Glomerular visceral epithelial cell (primary cell): Measurements from ENCODE around the gene EVX1.

Experiments
- DNase-seq: peaks from one replicate; pipeline ENCODE4 v3.0.0-alpha.2; 2016; ENCODE audit errors: extremely low spot score

The EVX1 gene

DNA sequence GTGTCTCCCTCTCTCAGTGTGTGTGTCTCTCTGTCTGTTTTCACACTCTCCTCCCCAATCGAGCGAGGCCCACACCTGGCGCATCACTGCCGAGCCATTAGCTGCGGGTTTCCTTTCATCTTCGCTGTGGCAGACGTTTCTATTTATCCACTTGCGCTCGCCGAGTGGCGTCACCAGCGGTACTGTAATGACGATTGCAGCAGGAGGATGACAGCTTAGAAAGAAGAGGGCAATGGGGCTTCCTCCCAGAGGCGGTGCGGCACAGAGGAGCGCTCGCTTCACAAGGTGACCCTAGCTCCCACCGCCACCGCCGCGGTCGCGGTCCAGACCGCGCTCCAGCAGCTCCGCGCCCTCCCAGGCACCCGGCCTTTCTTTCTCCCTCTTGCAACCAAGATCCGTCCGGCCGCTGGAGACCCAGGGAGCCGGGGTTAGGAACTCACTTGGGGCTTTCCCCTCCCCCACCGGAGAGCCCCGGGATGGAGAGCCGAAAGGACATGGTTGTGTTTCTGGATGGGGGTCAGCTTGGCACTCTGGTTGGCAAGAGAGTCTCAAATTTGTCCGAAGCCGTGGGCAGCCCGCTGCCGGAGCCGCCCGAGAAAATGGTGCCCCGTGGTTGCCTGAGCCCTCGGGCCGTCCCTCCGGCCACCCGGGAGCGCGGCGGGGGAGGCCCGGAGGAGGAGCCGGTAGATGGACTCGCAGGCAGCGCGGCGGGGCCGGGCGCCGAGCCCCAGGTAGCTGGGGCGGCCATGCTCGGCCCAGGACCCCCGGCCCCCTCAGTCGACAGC, at the start of gene EVX1:
Gene EVX1, plus strand, starts transcription at position 248 of the 785 bp plus-strand sequence. Its CDS starts 229 bp downstream, at position 477.
- no peak for DNase-seq

DNA sequence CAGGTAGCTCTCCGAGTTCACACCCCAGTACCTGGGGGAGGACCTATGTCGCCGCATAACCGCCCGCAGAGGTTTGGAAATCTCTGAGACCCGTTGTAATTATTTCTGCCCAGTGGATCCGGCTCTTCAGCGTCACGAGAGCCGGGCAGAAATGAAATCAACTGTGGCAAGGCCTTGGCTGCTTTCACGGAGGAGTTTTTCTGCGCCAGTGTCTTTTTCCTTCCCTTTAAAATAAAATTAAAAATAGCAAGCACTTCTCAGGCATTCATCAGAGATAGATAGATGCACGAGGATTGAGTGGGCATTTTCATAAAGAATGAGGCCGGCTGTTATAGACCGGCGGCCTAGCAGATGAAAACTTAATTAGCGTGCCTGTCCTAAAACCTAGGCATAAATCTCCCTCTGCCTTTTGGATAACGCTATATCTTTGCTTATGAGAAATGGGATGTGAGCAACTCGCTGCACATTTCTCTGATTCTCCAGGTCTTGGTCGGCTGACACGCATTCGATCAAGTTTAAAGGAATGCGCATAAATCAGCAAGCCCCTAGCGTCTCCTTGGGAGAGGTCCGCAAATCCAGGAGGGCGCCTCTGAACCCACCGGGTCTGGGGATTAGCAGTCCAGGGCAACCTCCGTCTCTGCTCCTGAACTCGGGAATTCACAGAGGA, 49.1 kb upstream of the EVX1 start:
- DNase-seq: no peak

DNA sequence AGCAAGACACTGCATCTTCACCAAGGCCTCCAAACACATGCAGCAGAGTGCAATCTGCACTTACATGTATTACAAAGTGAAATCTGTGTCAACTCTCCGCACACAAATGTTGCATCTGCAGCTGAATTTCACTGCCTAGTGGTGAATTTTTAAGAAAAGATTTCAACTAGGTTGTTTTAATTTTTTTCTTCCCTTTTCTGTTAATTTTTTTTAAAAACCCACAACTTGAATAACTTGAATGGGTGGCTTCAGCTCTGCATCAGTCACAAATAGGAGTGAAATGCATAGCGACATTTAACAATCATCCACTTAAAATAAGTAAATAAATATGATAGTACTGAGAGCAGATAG, 48.6 kb upstream of the EVX1 start:
- DNase-seq: no peak

DNA sequence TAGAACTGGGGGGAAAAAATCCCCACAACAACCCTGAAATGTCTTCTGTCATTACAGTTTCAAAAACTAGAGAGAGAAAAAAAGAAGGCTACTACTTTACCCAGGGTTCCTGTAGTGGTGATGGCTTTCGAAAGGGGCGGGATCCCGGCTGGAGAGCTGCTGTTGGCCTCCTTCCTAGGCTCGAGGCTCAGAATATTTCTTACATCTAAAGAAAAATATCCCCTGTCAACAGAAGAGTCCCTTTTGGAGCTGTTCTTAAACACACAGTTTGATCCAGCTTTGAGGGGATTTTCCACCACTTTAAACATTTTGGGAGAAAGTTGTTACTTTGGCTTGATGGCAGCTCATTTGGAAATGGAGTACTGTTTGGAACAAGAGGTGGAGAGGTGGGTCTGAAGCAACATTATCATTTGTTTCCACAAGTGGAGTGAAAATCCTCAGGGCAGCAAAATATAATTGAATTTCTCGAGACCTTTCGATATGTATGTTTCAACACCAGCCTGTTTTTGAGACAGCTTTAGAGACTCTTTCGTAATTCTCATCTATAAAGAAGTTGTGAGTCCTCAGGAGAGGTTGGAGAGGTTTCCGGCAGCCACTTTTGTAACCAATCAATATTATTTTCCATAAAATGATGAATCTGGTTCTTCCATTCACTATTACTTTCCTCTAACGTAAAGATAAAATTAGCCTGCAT, 47.8 kb upstream of the EVX1 start:
- no peak for DNase-seq

DNA sequence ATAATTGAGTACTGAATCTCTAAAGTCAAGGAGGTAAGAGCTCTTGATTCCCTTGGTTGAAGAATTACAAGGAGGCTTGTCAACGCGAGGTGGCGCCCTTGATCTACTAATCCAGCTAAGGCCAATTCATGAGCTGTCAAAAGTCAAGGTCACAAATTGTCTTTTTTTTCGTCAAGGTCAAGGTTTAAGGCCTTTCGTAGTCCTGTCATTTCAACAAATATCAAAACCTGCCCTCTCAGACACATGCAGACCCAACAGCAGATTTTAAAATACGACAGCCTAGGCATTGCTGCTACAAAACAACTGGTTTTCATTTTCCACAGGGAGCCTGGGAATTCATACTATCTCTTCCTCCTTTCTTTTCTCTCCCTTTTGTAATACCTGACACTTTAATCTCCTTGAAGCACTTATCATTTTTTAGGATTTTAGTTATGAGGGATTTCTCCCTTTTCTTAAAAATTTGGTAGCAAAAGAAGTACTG, 46.3 kb upstream of the EVX1 start:
- DNase-seq: peak; percentile 60

DNA sequence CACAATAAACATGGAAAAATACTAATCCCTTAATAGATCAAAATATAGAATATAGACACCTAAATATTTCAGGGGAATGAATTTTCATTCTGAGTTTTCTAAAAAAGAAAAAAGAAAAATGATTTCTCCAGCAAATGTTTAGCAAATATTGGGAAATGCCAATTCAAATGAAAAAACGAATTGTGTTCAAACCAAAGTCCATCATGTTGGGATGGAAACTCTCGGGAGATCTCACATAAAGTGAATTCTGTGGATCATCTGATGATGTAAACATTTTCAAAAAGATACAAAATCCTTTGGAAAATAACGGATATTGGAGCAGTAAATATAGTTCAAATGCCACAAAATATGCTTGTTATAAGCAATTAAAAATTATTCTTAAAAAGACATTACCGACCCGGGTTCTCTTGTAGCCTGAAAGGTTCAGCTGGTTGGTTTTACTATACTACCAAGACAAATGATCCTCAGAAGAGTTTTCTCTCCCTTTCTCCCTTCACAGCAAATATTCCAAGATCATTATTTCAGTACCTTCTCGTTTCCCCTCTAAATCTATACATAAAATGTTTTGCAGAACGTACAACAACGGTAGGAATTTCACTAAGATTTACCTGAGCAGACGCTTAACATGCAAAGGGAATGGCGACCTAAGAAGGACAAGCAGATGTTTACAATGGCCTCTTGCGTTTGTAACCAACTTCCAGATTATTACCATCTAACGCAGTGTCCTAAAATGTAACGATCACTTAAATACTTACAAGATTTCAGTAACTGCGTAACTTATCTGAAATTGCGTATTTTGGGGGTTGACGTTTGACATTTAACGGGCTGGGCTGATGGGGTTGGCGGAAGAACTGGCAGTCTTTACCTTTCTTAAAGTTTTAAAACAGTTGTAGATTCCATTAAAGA, 45.2 kb upstream of the EVX1 start:
- no peak for DNase-seq

DNA sequence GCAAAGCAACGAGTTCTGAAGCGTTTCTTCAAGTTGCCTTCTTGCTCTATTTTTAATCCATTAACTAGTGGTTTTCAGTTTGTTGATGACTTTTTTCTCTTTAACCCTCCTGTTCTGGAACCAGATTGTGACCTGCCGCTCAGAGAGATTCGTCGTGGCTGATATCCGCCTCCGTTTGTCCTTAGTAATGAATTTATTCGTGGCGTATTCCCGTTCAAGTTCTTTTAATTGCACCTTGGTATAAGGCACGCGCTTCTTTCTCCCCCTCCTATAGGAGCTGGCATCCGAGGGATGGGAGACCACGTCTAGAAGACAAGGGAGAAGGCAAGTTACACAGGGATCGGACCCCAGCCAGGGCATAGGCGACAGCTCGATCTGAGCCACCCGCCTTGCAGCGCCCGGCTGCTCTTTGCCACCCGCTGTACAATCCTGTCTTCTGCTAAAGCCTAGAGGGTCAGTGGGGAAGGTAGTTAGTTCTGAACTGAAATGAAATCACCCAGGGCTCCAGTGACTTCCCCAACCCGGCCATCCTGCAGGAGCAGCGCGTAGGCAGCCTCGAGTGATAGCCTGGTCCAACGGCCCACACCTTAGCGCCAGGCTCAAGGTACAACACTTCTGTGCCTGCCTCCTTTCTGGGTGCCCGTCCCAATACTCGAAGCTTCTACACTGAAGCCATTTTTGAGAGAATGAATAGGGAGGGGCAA, 44.3 kb upstream of the EVX1 start:
- no peak for DNase-seq

DNA sequence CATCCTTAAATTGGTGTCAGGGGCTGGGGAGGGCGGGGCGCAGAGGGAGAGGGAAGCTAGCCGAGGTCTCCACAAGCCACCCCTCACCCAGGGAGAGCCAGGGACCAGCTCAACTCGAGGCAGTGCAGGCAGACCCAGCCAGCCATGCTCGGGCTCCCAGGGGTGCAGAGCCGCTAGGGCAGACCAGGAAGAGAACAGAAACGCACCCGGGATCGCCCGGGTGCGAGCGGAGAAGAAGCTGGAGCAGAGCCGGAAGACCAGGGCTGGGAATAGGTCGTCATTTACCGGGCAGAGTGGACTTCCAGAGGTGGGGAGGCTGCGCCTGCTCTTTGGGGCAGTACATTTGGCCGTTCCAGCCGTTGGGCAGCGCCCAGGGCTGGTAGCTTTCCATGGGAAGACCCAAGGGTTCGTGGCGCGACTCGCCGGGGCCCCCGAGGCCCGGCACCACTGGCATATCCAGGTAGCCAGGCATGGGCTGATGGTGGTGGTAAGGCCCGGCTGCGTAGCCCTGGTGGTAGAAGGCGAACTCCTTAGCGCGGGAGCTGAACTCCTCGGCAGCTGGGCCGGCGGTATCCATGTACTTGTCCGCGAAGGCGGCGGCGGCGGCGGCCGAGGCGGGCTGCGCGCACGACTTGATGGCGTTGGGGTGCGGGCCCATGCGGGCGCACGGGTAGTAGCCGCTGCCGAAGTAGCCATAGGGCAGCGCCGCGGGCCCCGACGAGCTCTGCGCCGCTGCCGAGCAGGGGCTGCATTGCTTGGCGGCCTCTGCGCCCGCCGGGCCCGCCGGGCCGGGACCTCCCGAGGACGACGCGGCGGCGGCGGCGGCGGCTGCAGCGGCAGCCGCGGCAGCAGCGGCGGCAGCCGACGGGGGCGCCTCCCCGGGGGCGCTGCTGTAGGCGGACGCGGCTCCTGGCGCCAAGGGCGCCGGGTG, 43.5 kb upstream of the EVX1 start:
- peak; percentile 38 for DNase-seq

DNA sequence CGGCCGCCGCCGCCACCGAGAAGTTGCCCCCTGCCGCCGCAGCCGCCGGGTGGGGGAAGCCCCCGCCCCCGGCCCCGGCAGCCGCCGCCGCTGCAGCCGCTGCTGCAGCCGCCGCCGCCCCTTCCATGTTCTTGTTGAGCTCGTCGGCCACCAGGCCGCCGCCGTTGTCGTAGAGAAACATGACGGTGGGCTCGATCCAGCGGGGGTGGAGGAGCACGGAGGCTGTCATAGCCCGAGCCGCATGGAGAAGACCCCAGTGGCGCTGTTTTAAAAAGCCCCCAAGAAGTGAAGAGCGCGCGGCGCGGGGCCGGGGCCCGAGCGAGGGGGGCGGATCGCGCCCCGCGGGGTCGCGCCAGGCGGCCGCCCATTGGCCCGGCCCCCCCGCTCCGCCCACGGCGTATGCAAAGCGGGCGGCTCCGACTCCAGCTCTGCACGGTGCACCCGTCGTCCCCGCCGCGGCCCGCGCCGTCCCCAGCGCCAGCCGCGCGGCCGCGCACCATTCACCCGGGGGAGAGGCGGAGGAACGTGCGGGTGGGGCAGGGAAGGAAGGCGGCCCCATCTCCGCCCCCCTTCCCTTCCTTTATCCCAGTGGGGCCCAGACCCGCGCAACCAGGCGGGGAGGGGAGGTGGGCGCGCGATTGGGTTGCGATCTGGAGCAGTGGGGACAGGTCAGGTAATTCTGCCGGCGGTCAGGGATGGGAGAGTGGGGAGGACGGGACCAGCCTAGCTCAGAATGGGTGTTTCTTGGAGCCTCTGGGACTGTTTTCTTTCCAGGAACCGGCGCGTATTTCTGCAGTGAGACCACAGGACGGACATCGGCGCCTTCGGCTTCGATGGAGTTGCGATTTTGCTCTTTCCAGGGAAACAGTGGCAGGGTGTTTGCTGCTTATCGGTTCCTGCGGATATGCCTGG, 42.5 kb upstream of the EVX1 start, which contains the start of gene HOXA13:
Gene HOXA13, minus strand, starts transcription at position 243 of the 912 bp plus-strand sequence. Its CDS starts 14 bp downstream, at position 229.
- DNase-seq: peak; percentile 53

DNA sequence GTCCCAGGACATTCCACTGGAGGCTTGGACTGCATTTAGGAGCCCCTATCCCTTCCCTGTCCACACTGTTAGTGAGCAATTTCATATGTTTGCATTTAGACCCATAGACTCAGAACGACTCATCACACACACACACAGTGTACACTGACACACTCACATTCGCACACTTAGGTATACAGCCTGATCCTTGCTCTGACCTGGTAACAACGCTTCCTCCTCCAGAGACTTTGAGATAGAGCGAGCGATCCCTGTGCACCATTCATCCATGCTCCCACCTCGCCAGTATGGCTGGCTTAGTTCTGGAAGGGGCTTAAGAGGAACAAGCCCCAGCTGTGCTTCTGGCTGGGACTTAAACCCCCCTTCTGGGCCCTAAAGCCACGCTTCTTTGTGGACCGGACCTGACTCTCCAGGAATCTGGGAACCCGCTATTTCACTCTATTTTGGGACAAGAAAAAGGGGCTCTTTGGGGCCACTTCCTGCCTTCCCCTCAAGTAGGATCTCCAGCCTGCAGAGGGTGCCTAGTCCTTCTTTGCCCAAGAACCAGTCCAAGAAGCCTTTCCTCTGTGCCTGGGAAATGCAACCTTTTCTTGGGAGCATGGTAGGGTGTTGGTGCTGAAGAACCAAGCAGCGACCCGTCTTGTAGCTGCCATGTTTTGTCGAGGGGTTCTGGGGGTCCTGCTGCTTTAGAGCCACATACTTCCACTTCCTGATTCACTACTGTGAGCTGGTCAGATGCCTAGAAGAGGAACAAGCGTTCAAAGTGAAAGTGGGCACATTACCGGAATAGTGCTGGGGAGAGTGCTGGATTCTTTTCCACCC, 41.6 kb upstream of the EVX1 start:
- DNase-seq: no peak

DNA sequence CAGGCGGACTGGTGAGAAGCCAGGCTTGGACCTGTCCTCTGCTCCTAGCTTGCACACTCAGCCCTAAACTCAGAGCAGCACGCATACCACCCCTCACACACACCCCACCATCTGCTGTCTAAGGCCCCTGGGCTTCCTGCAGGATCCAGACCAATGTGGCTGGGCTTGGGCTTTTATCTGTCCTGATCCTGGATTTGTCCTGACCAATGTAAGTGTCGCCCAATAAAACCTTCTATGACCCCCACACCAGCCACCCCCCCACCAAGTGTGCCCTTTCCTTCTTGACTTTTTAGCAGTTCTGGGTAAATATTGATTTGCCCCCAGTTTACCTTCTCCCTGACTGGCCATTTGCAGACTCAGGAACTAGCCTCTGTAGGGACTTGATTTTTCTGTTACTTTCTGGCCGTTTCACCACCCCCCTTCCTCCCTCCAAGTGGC, 41.0 kb upstream of the EVX1 start:
- DNase-seq: no peak

DNA sequence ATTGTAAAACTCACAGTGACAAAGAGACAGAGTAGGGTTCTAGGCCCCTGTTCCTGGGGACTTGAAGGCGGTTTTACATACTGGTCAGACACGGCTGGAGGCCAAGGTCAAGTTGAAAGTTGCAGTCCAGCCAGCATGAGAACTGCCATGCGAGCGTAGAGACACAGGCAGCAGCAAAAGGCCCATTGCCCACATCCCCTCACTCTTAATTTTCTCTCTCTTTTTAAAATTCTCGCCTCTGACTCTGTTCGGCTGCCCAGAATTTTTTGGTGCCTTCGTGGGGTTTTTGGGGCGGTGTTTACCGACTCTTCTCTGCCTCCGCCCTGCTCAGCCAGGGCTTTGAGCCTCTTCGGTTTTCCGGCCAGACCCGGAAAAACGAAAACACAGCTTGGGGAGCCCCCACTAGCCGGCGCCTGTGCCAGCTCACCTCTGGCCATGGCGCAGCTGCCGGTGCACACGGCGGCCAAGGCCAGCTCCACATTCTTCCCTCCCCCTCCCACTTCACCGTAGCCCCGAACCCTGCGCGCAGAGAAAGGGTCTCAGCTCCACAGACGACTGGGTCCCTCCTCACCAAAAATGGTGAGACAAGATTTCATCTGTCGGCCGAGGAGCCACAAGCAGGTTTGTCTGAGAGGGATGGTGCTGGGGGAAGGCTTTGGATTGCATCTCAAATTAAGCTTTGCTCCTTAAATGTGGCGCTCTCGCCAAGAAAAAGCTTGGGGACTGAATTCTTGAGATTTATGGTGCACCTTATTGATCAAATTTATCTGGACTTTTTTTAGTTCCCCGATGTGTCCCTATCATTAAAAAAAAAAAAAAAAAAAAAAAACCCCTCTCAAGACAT, 40.4 kb upstream of the EVX1 start:
- DNase-seq: no peak

DNA sequence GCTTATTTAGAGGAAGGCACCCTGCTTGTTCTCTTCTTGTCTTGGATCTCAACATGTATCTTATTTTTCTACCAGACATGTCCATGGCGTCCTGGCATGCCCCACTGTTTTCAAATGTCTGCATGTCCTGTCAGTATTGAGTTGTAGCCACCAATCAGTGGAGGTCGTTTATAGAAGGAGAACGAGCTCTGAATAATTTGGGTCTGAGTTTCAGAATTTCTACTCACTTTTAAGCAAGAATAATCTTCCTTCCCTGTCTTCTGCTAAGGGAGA, 39.8 kb upstream of the EVX1 start:
- DNase-seq: no peak

DNA sequence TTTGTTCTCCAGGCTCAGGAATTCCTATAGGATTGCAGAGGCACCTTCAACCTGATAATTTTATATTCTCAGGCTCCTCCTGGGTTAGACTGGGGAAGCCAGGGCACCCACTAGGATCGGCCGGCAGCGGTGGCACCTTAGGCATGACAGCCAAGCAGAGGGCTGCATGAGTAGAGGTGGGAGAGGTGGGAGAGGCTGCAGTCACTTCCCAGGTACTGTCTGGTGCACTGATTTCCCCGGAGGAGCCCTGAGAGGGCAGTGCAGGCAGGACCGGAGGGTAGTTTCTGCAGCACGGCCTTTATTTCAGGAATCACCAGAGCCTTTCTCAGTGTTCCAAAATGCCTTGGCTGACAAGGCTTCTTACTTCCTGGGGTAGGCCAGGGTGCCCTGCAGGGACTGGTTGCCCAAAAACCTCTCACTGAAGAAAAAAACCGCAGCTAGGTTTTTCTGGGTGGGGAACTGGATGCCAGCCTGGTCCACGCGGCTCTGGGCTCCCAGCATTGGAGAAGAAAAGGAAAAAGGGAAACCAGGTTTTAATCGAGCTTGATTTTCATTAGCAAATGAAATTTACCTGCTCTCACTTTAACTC, 39.1 kb upstream of the EVX1 start:
- DNase-seq: no peak

DNA sequence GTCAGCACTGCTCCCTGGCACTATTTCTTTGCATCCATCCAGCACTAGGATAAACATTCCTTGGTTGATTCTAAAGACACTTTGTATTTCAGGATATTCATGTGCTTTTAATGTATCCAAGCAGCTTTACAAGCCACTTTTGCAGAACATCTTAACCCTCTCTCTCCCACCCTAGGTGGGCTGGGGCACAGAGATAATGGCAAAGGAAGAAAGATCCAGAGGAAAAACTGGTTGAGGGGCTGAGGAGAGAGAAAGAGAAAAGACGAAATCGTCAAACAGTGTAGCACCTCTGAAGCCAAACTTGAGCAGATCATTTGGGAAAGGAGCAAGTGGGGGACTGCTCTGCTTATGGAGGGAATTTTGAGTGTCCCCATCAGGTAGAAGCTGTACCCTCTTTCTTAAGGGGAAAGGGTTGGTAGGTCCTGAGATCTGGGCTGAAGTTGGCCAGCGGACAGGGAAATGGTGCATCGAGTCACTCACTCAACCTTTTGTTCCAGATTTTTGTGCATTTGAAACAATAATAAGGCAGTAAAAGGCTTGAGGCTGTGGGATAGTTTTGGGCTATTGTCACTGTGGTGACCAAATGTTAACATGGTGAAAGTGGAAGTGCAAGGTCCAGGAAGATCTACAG, 38.5 kb upstream of the EVX1 start:
- no peak for DNase-seq

DNA sequence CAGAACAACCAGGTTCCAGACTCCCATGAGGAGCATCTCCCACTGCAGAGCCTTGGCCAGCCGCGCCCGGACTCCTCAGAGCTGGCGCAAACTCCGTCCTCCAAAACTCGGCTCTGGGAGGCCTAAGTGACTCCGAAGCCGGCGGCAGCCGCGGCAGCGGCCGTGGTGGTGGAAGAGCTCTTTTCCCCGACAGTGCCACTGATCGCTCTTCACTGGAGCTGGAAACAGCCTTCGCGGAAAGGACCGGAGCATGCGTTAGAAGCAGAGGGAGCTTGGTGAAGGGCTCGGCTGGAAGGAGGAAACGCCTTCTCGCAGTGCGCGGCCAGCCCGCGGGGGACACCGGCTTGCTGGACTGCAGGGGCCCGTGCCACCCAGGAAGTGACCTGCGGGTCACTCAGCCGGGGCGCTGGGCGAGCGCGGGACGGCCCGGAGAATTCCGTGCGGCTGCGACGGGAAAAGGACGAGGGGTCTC, 37.7 kb upstream of the EVX1 start:
- peak; percentile 25 for DNase-seq
